ENCODE results near the gene STX5. TPM values are rescaled to one million over a fixed set of nuclear protein-coding genes. Genes with fewer than 3 reads are reported as not detected.
"Not testable (repeated sequence)": the region's sequence is repeated elsewhere in the genome, so short reads cannot be mapped to it uniquely, and the experiment has no call there.

The STX5 gene
- total RNA-seq, 1 donor: 42.8 TPM

DNA sequence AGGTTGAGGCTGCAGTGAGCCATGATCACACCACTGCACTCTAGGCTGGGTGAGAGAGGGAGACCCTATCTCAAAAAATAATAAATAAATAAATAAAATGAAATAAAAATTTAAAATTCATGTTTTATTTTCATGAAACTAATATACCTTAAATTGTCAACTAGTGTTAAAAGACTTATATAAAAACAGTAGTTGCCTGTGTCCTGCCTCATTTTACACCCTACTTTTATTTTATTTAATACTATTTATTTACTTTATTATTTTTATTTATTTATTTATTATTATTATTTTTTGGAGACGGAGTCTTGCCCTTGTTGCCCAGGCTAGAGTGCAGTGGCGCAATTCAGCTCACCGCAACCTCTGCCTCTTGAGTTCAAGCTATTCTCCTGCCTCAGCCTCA, 12.3 kb upstream of the STX5 start:
- H3K4me3 ChIP-seq (ENCODE audit: low read depth, low read length): no peak overlapping the region
- TF ChIP-seq, protein P1, sequence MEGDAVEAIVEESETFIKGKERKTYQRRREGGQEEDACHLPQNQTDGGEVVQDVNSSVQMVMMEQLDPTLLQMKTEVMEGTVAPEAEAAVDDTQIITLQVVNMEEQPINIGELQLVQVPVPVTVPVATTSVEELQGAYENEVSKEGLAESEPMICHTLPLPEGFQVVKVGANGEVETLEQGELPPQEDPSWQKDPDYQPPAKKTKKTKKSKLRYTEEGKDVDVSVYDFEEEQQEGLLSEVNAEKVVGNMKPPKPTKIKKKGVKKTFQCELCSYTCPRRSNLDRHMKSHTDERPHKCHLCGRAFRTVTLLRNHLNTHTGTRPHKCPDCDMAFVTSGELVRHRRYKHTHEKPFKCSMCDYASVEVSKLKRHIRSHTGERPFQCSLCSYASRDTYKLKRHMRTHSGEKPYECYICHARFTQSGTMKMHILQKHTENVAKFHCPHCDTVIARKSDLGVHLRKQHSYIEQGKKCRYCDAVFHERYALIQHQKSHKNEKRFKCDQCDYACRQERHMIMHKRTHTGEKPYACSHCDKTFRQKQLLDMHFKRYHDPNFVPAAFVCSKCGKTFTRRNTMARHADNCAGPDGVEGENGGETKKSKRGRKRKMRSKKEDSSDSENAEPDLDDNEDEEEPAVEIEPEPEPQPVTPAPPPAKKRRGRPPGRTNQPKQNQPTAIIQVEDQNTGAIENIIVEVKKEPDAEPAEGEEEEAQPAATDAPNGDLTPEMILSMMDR (IDR thresholded peaks at IDR 0.05; ENCODE audit: insufficient read depth, low read length): no peak
- DNase-seq (ENCODE audit: low read depth): no peak

DNA sequence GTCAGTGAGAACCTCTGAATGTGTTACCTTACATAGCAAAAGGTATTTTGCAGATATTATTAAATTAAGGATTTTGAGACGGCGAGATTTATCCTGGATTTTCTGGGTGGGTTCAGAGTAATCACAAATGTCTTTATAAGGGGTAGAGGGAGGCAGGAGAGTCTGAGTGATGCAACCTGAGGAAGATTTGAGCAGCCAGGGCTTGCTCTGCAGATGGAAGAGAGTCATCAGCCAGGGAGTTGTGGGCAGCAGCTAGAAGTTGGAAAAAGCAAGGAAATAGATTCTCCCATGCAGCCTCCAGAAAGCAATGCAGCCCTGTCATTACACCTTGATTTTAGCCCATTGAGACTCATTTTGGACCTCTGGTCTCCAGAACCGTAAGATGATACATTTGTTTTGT, 11.6 kb upstream of the STX5 start:
- H3K4me3 ChIP-seq (ENCODE audit: low read depth, low read length): no peak overlapping the region
- TF ChIP-seq, protein P1 (IDR thresholded peaks at IDR 0.05; ENCODE audit: insufficient read depth, low read length): no peak
- no peak for DNase-seq (ENCODE audit: low read depth)

DNA sequence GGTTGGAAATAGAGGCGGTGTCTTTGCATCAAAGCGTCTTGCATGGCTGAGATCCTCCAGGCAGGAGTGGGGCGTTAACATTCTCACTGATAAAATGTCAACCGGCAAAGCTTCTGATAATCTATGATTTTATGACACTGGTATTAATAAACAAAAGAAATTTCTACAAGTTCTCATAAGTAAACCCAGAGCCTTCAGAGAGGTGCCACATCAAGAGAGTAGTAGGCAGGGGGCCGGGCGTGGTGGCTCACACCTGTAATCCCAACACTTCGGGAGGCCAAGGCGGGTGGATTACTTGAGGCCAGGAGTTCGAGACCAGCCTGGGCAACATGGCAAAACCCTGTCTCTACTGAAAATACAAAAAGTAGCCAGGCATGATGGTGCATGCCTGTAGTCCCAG, 11.0 kb upstream of the STX5 start:
- not testable (repeated sequence) for DNase-seq (ENCODE audit: low read depth); H3K4me3 ChIP-seq (ENCODE audit: low read depth, low read length)

DNA sequence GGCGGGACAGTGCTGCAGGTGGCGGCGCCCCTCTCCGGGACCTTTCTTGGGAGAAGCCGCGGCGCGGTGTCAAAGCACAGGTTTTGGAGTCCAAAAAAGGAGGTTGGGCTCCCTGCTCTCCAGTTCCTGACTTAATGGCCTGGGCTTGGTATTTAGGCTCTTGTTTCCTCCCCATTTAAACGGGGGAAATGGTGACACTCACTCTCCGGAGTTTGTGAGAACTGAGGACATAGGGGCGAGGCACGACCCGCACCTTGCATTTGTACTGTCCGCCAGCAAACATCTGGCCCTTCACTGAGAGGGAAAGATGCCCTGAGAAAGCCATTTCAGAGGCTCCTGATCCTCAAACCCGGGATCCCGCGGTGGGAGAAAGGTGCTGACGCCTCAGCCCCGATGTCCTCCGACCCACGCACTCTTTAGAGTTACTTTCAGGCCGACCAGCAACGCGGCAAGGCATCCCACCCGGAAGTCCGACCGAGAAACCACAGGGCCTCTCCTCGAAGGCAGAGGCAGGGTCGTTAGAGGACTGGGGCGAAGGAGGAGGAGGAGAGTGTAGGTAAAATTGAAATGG, 10.4 kb upstream of the STX5 start:
- TF ChIP-seq, protein P1 (IDR thresholded peaks at IDR 0.05; ENCODE audit: insufficient read depth, low read length): no peak
- peak overlapping the region; percentile 56 for H3K4me3 ChIP-seq (ENCODE audit: low read depth, low read length)
- DNase-seq (ENCODE audit: low read depth): no peak

DNA sequence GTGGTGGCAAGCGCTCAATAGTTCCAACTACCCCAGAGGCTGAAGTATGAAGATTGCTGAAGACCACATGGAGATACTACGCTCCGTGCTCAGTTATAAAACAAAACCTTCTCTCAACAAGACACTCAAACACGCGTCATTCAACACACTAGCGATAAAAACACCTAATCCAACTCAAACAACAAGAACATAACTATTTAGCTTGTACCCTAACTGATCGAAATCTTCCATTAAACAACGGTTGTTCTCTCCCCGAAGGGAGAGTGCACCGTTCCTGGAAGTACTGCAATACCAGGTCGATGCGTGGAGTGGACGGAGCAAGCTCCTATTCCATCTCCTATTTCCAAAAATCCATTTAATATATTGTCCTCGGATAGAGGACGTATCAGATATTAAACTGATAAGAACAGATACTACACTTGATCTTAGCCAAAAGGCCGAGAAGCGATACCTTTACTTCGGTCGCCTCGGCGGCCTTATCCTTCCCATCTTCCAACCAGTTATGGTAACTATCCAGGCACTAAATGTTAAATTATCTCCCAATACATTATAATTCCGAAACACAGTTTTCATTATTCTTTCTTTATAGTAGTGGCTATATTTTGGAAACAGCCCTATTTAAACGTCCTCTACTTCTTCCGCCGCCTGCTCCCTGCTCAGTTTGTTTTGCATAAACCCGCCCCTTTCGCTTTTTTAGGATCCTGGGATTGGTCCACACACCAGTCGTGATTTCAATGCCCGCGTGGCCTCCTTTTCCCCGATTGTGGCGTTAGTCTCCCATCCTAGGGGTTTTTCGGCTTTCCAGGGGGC, 9.7 kb upstream of the STX5 start:
- peak; percentile 100 for DNase-seq (ENCODE audit: low read depth)
- H3K4me3 ChIP-seq (ENCODE audit: low read depth, low read length): peak overlapping the region; percentile 56
- TF ChIP-seq, protein P1 (IDR thresholded peaks at IDR 0.05; ENCODE audit: insufficient read depth, low read length): no peak

DNA sequence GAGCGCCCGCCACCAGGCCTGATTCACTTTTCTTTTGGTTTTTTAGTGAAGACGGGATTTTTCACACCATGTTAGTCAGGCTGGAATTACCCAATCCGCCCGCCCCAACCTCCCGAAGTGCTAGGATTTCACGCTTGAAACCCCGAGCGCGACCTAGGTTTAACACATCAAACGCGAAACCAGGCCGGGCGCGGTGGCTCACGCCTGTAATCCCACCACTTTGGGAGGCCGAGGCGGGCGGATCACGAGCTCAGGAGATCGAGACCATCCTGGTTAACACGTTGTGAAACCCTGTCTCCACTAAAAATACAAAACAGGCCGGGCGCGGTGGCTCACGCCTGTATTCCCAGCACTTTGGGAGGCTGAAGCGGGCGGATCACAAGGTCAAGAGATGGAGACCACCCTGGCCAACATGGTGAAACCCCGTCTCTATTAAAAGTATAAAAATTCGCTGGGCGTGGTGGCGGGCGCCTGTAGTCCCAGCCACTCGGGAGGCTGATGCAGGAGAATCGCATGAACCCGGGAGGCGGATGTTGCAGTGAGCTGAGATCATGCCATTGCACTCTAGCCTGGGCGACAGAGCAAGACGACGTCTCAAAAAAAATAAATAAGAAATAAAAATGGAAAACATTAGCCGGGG, 9.0 kb upstream of the STX5 start:
- DNase-seq (ENCODE audit: low read depth): peak; percentile 84
- H3K4me3 ChIP-seq (ENCODE audit: low read depth, low read length): peak overlapping the region; percentile 95

DNA sequence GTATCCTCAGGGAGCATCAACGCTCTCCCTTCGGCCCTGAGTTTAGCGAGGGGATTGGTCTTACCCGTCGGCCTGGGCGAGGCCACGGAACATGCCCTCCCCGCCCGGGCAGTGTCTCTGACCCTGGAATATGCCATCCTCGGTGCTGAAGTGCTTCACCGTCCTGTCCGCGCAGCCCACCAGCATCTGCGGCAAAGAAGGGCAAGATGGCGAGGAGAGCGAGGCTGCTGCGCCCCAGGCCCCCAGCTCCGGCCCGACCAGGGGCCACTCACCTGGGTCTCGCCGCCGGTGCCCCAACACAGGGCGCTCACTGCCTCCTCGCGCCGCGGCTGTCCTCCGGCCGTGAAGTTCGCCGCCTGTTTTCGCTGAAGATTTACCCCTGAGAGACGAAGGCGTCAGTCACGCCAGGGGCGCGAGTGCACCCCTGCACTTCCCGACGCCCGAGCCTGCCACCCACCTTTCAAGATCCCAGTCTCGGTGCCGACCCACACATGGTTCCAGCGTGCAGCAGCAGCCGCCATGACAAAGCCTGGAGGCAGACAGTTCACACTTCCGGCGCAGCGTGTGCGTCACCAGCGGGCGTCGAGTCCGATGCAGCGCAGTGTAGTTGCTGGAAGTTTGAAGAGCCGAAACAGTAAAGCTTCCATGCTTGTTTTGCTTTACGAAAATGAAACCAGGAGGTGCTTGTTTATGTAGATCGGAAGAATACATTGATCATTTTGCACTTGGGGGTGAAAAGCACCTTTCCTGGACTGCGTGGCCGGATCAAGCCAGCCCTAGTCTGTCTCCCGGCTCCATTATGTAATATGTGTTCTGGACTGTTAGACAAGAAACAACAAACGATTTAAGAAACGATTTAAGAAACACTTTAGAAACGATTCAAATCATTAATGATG, 7.4 kb upstream of the STX5 start, which contains the start of gene WDR74:
TSS of gene WDR74 (minus strand) at position 541 of the 896 bp plus-strand sequence. CDS start at position 521, 20 bp downstream.
- peak; percentile 91 for DNase-seq (ENCODE audit: low read depth)
- peak within 1 kb of the TSS; percentile 95 for H3K4me3 ChIP-seq (ENCODE audit: low read depth, low read length)
- TF ChIP-seq, protein P1 (IDR thresholded peaks at IDR 0.05; ENCODE audit: insufficient read depth, low read length): no peak
